Measurements from ENCODE around the gene KCNJ6. TPM values are rescaled to one million over a fixed set of nuclear protein-coding genes. Genes with fewer than 3 reads are reported as not detected.

The KCNJ6 gene
- total RNA-seq, 1 donor from 2014 or later = not detected

DNA sequence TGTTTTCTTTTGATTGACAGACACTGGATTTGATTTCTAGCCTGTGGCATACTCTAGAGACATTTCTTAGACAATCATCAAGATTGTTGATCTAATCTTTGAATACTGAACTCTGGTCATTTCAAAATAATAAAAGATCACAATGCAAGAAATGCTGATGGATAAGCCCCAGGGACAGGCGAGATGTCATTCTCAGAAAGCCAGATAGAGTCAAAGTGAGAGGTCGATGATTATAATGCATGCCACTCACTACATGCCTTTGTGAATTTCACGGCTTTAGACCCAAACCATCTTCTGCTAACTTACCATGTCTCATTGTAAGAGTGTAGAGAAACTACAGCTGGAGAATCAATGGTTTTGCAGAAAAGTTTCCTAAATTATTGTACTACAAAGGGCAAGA lies 292.6 kb downstream of the KCNJ6 start:
- Histone ChIP-seq H3K9ac (no peak overlapping the region), H3K4me3 (no peak overlapping the region), H4K20me1 (ENCODE audit: low read depth) (no peaks in the 10 kb centered on the region), H3K4me2 (no peak overlapping the region), H3K27ac (no peak overlapping the region), H3K27me3 (no peaks in the 10 kb centered on the region), H3K4me1 (peaks cover 19% of the 10 kb centered on the region), H2AFZ (replicated peaks) (no peak overlapping the region), H3F3A (ENCODE audit: low read depth) (no peaks in the 10 kb centered on the region), H3K36me3 (no peaks in the 10 kb centered on the region), H3K79me2 (ENCODE audit: low read depth) (no peaks in the 10 kb centered on the region), H3K9me3 (ENCODE audit: low read depth) (no peaks in the 10 kb centered on the region)
- TF ChIP-seq EZH2 (IDR thresholded peaks at IDR 0.05) = no peak
- TF ChIP-seq EZH2phosphoT487 (IDR thresholded peaks at IDR 0.05) = no peak
- TF ChIP-seq, protein P1, sequence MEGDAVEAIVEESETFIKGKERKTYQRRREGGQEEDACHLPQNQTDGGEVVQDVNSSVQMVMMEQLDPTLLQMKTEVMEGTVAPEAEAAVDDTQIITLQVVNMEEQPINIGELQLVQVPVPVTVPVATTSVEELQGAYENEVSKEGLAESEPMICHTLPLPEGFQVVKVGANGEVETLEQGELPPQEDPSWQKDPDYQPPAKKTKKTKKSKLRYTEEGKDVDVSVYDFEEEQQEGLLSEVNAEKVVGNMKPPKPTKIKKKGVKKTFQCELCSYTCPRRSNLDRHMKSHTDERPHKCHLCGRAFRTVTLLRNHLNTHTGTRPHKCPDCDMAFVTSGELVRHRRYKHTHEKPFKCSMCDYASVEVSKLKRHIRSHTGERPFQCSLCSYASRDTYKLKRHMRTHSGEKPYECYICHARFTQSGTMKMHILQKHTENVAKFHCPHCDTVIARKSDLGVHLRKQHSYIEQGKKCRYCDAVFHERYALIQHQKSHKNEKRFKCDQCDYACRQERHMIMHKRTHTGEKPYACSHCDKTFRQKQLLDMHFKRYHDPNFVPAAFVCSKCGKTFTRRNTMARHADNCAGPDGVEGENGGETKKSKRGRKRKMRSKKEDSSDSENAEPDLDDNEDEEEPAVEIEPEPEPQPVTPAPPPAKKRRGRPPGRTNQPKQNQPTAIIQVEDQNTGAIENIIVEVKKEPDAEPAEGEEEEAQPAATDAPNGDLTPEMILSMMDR (IDR thresholded peaks at IDR 0.05) = no peak
- Mint-ChIP-seq H3K27me3 (ENCODE audit: insufficient read depth, low read depth) (no peaks in the 10 kb centered on the region), H3K4me3 (no peak overlapping the region), H3K9me3 (peaks cover 5% of the 10 kb centered on the region), H3K36me3 (no peaks in the 10 kb centered on the region), H3K27ac (peak overlapping the region; percentile 91), H3K4me1 (peaks cover 35% of the 10 kb centered on the region)
- DNase-seq (ENCODE audit: low spot score) = no peak

DNA sequence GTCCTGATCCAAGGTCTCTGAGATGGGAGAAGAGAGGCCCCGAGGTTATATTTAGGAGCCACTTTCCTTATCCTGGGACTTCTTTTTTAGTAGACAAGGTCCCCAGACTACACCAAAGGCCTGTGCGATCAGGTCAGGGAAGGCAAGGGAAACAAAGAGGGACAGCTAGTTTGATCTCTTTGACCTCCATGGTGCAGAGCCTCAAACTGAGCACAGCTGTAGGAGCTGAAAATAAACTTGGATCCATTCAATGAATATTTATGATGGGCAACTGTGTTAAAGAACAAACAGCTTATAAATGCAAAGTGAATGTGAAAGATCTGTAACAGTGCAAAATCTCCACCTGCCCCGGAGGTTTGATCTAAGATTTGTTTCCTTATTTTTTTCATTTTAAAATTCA lies 293.1 kb downstream of the KCNJ6 start:
- Histone ChIP-seq H3K4me1 (peaks cover 19% of the 10 kb centered on the region), H3K9me3 (ENCODE audit: low read depth) (no peaks in the 10 kb centered on the region), H3K27ac (no peak overlapping the region), H3K79me2 (ENCODE audit: low read depth) (no peaks in the 10 kb centered on the region), H3K36me3 (no peaks in the 10 kb centered on the region), H3K27me3 (no peaks in the 10 kb centered on the region), H3F3A (ENCODE audit: low read depth) (no peaks in the 10 kb centered on the region), H3K4me2 (no peak overlapping the region), H3K4me3 (no peak overlapping the region), H4K20me1 (ENCODE audit: low read depth) (no peaks in the 10 kb centered on the region), H2AFZ (replicated peaks) (peak overlapping the region; percentile 18), H3K9ac (no peak overlapping the region)
- Mint-ChIP-seq H3K27me3 (ENCODE audit: insufficient read depth, low read depth) (no peaks in the 10 kb centered on the region), H3K9me3 (no peaks in the 10 kb centered on the region), H3K4me1 (peaks cover 35% of the 10 kb centered on the region), H3K27ac (peak overlapping the region; percentile 91), H3K36me3 (no peaks in the 10 kb centered on the region), H3K4me3 (no peak overlapping the region)
- TF ChIP-seq EZH2 (IDR thresholded peaks at IDR 0.05) (no peak), EZH2phosphoT487 (IDR thresholded peaks at IDR 0.05) (no peak)
- TF ChIP-seq, protein P1 (IDR thresholded peaks at IDR 0.05) = no peak
- no peak for DNase-seq (ENCODE audit: low spot score)

DNA sequence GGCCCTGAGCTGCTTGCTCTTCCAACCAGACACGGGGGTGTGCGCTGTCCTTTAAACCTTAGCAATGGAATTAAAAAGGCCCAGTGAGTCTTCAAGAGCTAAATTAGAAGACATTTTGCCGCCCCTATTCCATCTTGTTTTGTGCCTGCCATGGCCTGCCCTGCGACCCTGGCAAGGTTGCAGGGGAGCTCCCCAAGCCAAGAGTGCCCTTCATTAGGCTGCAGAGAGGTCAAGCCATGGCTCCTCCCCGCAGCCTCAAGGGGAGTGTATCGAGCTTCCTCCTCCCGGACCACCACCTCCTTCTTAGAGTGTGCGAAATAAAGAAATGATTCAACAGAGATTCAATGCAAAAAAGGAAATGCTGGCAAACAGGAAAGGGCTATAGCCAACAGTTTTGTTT lies 293.5 kb downstream of the KCNJ6 start:
- Mint-ChIP-seq H3K36me3 (no peaks in the 10 kb centered on the region), H3K4me3 (peak overlapping the region; percentile 46), H3K27me3 (ENCODE audit: insufficient read depth, low read depth) (no peaks in the 10 kb centered on the region), H3K27ac (peak overlapping the region; percentile 89), H3K9me3 (no peaks in the 10 kb centered on the region), H3K4me1 (peaks cover 35% of the 10 kb centered on the region)
- Histone ChIP-seq H3K27me3 (no peaks in the 10 kb centered on the region), H3K79me2 (ENCODE audit: low read depth) (no peaks in the 10 kb centered on the region), H4K20me1 (ENCODE audit: low read depth) (no peaks in the 10 kb centered on the region), H2AFZ (replicated peaks) (peak overlapping the region; percentile 18), H3F3A (ENCODE audit: low read depth) (no peaks in the 10 kb centered on the region), H3K4me1 (peaks cover 19% of the 10 kb centered on the region), H3K9me3 (ENCODE audit: low read depth) (no peaks in the 10 kb centered on the region), H3K27ac (no peak overlapping the region), H3K4me3 (no peak overlapping the region), H3K4me2 (no peak overlapping the region), H3K36me3 (no peaks in the 10 kb centered on the region), H3K9ac (no peak overlapping the region)
- no peak for TF ChIP-seq EZH2 (IDR thresholded peaks at IDR 0.05)
- TF ChIP-seq, protein P1 (IDR thresholded peaks at IDR 0.05) = no peak
- TF ChIP-seq EZH2phosphoT487 (IDR thresholded peaks at IDR 0.05) = no peak
- no peak for DNase-seq (ENCODE audit: low spot score)
